Gastrocnemius medialis (tissue), 4 donors: Measurements from ENCODE around the gene FLNB. TPM values are rescaled to one million over a fixed set of nuclear protein-coding genes. Genes with fewer than 3 reads are reported as not detected.

ENCODE experiments used
- ATAC-seq, 2 donors: fragments of 150-250 bp; one replicate each; pipeline ENCODE4 v1.9.1; 2016
- DNase-seq, 2 donors: peaks; one replicate each; pipeline ENCODE4 v3.0.0-alpha.2; 2019
- H3K27ac ChIP-seq, 4 donors: fragments of 200-600 bp; sonication (generic); 1 replicate in 1 of 4; 2 replicates in 3 of 4; pipeline ENCODE4 v1.5.1; 2016 to 2018; ENCODE audit warnings: mild to moderate bottlenecking in 2 of 4, moderate library complexity in 1 of 4
- H3K27me3 ChIP-seq, 3 donors: fragments of 200-600 bp; sonication (generic) in 2 of 3; 1 replicate in 1 of 3; 2 replicates in 2 of 3; pipeline versions ENCODE4 v1.5.1 to v1.6.0; 2016 to 2019; ENCODE audit warnings: mild to moderate bottlenecking in 1 of 3, moderate library complexity in 1 of 3
- H3K36me3 ChIP-seq, 2 donors: fragments of 200-600 bp; sonication (generic) in 1 of 2; one replicate each; pipeline ENCODE4 v1.5.1; 2017 to 2018
- H3K4me1 ChIP-seq, 2 donors: fragments of 200-600 bp; sonication (generic) in 1 of 2; one replicate each; pipeline ENCODE4 v1.5.1; 2016 to 2017; ENCODE audit warnings: mild to moderate bottlenecking in 2 of 2
- H3K4me3 ChIP-seq, 4 donors: fragments of 200-600 bp; sonication (generic) in 3 of 4; 1 replicate in 1 of 4; 2 replicates in 3 of 4; pipeline ENCODE4 v1.5.1; 2016 to 2019; ENCODE audit warnings: mild to moderate bottlenecking in 2 of 4
- H3K9me3 ChIP-seq, 3 donors: fragments of 200-600 bp; sonication (generic) in 2 of 3; 1 replicate in 1 of 3; 2 replicates in 2 of 3; pipeline ENCODE4 v1.5.1; 2016 to 2019
- CTCF ChIP-seq, 5 experiments: fragments of 450-650 bp in 3 of 5; fragments of 200-600 bp in 2 of 5; sonication (generic) in 2 of 5; IDR thresholded peaks in 4 of 5; conservative IDR thresholded peaks in 1 of 5; 1 replicate in 4 of 5; 2 replicates in 1 of 5; pipeline ENCODE4 v1.5.1; 2016 to 2019; ENCODE audit warnings: antibody characterized with exemption in 5 of 5, mild to moderate bottlenecking in 3 of 5, moderate library complexity in 3 of 5
- POLR2A ChIP-seq, 2 donors: fragments of 450-650 bp; IDR thresholded peaks; one replicate each; pipeline ENCODE4 v1.6.1; 2017; ENCODE audit warnings: antibody characterized with exemption in 2 of 2, mild to moderate bottlenecking in 2 of 2, moderate library complexity in 2 of 2
- in situ Hi-C, 4 donors: fragments of 200-750 bp; cut with MboI; loops; one replicate each; pipeline versions ENCODE4 v1.15.0 to v1.8.0; 2017; ENCODE audit warnings: low sequenced_read_pairs in 4 of 4
- intact Hi-C: fragments of 100-400 bp; cut with DNase I; formaldehyde crosslinking; loops from one replicate; pipeline ENCODE4 v1.15.1; 2023; ENCODE audit warnings: low total_unique reads
- total RNA-seq, 4 donors: library from RNA; depleted of rRNA; stranded (reverse); fragments of >200 nt; gene quantifications; one replicate each; pipeline versions ENCODE4 v1.1.0 to v1.2.3, GENCODE V29; 2016

Gene FLNB
- total RNA-seq, 4 donors from 2014 or later: 10.9 to 21.5 (median 12.0) TPM

- DNase-seq: no peak
- H3K9me3 ChIP-seq: no peaks in the 10 kb centered on the region
- no peaks in the 10 kb centered on the region for H3K36me3 ChIP-seq
- H3K4me3 ChIP-seq: no peak overlapping the region
- TF ChIP-seq CTCF (IDR thresholded peaks at IDR 0.05 in 4 of 5, conservative IDR thresholded peaks at IDR 0.05 in 1 of 5) (no peak), POLR2A (IDR thresholded peaks at IDR 0.05) (no peak)
- ATAC-seq: no peak
- intact Hi-C loops: no loop called here
- no peak overlapping the region for H3K27ac ChIP-seq
- no peaks in the 10 kb centered on the region for H3K27me3 ChIP-seq
- in situ Hi-C loops: no loop called here
- no peaks in the 10 kb centered on the region for H3K4me1 ChIP-seq
Measured at GRCh38 chr3:58144478-58145325, 136.5 kb downstream of the FLNB start.

- no peaks in the 10 kb centered on the region for H3K4me1 ChIP-seq
- no peak for TF ChIP-seq CTCF (IDR thresholded peaks at IDR 0.05 in 4 of 5, conservative IDR thresholded peaks at IDR 0.05 in 1 of 5)
- no peak for TF ChIP-seq POLR2A (IDR thresholded peaks at IDR 0.05)
- H3K27me3 ChIP-seq: no peaks in the 10 kb centered on the region
- intact Hi-C loops: no loop called here
- no peak for ATAC-seq
- H3K4me3 ChIP-seq: no peak overlapping the region
- no peaks in the 10 kb centered on the region for H3K36me3 ChIP-seq
- H3K27ac ChIP-seq: no peak overlapping the region
- DNase-seq: no peak
- in situ Hi-C loops: no loop called here
- H3K9me3 ChIP-seq: no peaks in the 10 kb centered on the region
Measured at GRCh38 chr3:58148049-58148448, 139.8 kb downstream of the FLNB start.

- no peaks in the 10 kb centered on the region for H3K4me1 ChIP-seq
- no peak for ATAC-seq
- no peak overlapping the region for H3K27ac ChIP-seq
- H3K9me3 ChIP-seq: no peaks in the 10 kb centered on the region
- no peaks in the 10 kb centered on the region for H3K27me3 ChIP-seq
- in situ Hi-C loops: no loop called here
- no peak for DNase-seq
- TF ChIP-seq POLR2A (IDR thresholded peaks at IDR 0.05) (no peak), CTCF (IDR thresholded peaks at IDR 0.05 in 4 of 5, conservative IDR thresholded peaks at IDR 0.05 in 1 of 5) (no peak)
- intact Hi-C loops: no loop called here
- no peaks in the 10 kb centered on the region for H3K36me3 ChIP-seq
- no peak overlapping the region for H3K4me3 ChIP-seq
Measured at GRCh38 chr3:58150130-58150809, 142.0 kb downstream of the FLNB start.

- H3K27ac ChIP-seq: no peak overlapping the region
- ATAC-seq (no peak), DNase-seq (no peak)
- no peak overlapping the region for H3K4me3 ChIP-seq
- intact Hi-C loops (no loop called here), in situ Hi-C loops (no loop called here)
- no peaks in the 10 kb centered on the region for H3K4me1 ChIP-seq
- TF ChIP-seq POLR2A (IDR thresholded peaks at IDR 0.05): no peak
- TF ChIP-seq CTCF (IDR thresholded peaks at IDR 0.05 in 4 of 5, conservative IDR thresholded peaks at IDR 0.05 in 1 of 5): no peak
- H3K9me3 ChIP-seq: no peaks in the 10 kb centered on the region
- no peaks in the 10 kb centered on the region for H3K36me3 ChIP-seq
- no peaks in the 10 kb centered on the region for H3K27me3 ChIP-seq
Measured at GRCh38 chr3:58150810-58151199, 142.6 kb downstream of the FLNB start.
